HEK293 (cell line): ENCODE results near the gene S1PR2.
A peak's percentile ranks its signal among the peaks of the same experiment; 100 is the strongest.

Experiments
- HIC1 ChIP-seq: fragments of 450-650 bp; formaldehyde crosslinking; IDR thresholded peaks from 2 replicates; pipeline ENCODE4 v1.5.1; 2016; ENCODE audit warnings: missing biosample characterization, missing genetic modification characterization
- HOXC10 ChIP-seq: sonication (generic); formaldehyde crosslinking; IDR thresholded peaks from 2 replicates; pipeline ENCODE4 v1.8.1; 2023; ENCODE audit warnings: mild to moderate bottlenecking, missing genetic modification reagents
- KLF7 ChIP-seq: fragments of 450-650 bp; formaldehyde crosslinking; IDR thresholded peaks from 2 replicates; pipeline ENCODE4 v1.5.1; 2016; ENCODE audit warnings: missing biosample characterization, missing genetic modification characterization, borderline replicate concordance
- PATZ1 ChIP-seq: fragments of 450-650 bp; formaldehyde crosslinking; IDR thresholded peaks from 2 replicates; pipeline ENCODE4 v1.5.1; 2016; ENCODE audit warnings: missing biosample characterization, missing genetic modification characterization
- REPIN1 ChIP-seq: fragments of 450-650 bp; formaldehyde crosslinking; IDR thresholded peaks from 2 replicates; pipeline ENCODE4 v1.5.1; 2017; ENCODE audit warnings: missing biosample characterization, missing genetic modification characterization, low read depth
- ZBTB20 ChIP-seq: fragments of 450-650 bp; formaldehyde crosslinking; IDR thresholded peaks from 2 replicates; pipeline ENCODE4 v1.5.1; 2016; ENCODE audit warnings: missing biosample characterization, missing genetic modification characterization
- ZBTB49 ChIP-seq: fragments of 450-650 bp; formaldehyde crosslinking; IDR thresholded peaks from 2 replicates; pipeline ENCODE4 v1.5.1; 2016; ENCODE audit warnings: missing biosample characterization, missing genetic modification characterization, low read depth
- ZNF121 ChIP-seq: fragments of 450-650 bp; formaldehyde crosslinking; IDR thresholded peaks from 2 replicates; pipeline ENCODE4 v1.5.1; 2016; ENCODE audit warnings: missing biosample characterization, missing genetic modification characterization
- ZNF184 ChIP-seq: fragments of 450-650 bp; IDR thresholded peaks from 2 replicates; pipeline ENCODE4 v1.5.1; 2018; ENCODE audit warnings: missing biosample characterization, mild to moderate bottlenecking, missing genetic modification characterization
- ZNF19 ChIP-seq: fragments of 450-650 bp; formaldehyde crosslinking; IDR thresholded peaks from 2 replicates; pipeline ENCODE4; 2016; ENCODE audit warnings: missing biosample characterization, missing genetic modification characterization, low read depth
- ZNF221 ChIP-seq: fragments of 450-650 bp; formaldehyde crosslinking; IDR thresholded peaks from 2 replicates; pipeline ENCODE4 v1.5.1; 2017; ENCODE audit warnings: missing biosample characterization, missing genetic modification characterization, borderline replicate concordance
- ZNF292 ChIP-seq: fragments of 450-650 bp; formaldehyde crosslinking; IDR thresholded peaks from 2 replicates; pipeline ENCODE4 v1.5.1; 2016; ENCODE audit warnings: low read depth, missing biosample characterization, missing genetic modification characterization, borderline replicate concordance
- ZNF324 ChIP-seq: fragments of 450-650 bp; formaldehyde crosslinking; IDR thresholded peaks from 2 replicates; pipeline ENCODE4 v1.5.1; 2016; ENCODE audit warnings: missing biosample characterization, missing genetic modification characterization
- ZNF366 ChIP-seq: fragments of 450-650 bp; formaldehyde crosslinking; conservative IDR thresholded peaks from 2 replicates; pipeline ENCODE4 v1.5.1; 2016; ENCODE audit warnings: missing biosample characterization, missing genetic modification characterization
- ZNF394 ChIP-seq: fragments of 450-650 bp; formaldehyde crosslinking; IDR thresholded peaks from 2 replicates; pipeline ENCODE4 v1.5.1; 2016; ENCODE audit warnings: missing biosample characterization, missing genetic modification characterization, mild to moderate bottlenecking, moderate library complexity, borderline replicate concordance
- ZNF423 ChIP-seq: fragments of 450-650 bp; formaldehyde crosslinking; IDR thresholded peaks from 2 replicates; pipeline ENCODE4 v1.5.1; 2016; ENCODE audit warnings: missing biosample characterization, missing genetic modification characterization
- ZNF510 ChIP-seq: fragments of 450-650 bp; formaldehyde crosslinking; IDR thresholded peaks from 2 replicates; pipeline ENCODE4 v1.5.1; 2018; ENCODE audit warnings: mild to moderate bottlenecking, missing genetic modification characterization, missing biosample characterization; ENCODE audit not compliant: insufficient replicate concordance
- ZNF544 ChIP-seq: fragments of 450-650 bp; formaldehyde crosslinking; IDR thresholded peaks from 2 replicates; pipeline ENCODE4 v1.5.0; 2017; ENCODE audit warnings: missing biosample characterization, missing genetic modification characterization
- ZNF558 ChIP-seq: fragments of 450-650 bp; formaldehyde crosslinking; IDR thresholded peaks from 2 replicates; pipeline ENCODE4 v1.5.1; 2016; ENCODE audit warnings: missing biosample characterization, missing genetic modification characterization
- ZNF561 ChIP-seq: fragments of 450-650 bp; IDR thresholded peaks from 2 replicates; pipeline ENCODE4 v1.5.1; 2018; ENCODE audit warnings: missing biosample characterization, missing genetic modification characterization, borderline replicate concordance
- ZNF621 ChIP-seq: fragments of 450-650 bp; formaldehyde crosslinking; IDR thresholded peaks from 2 replicates; pipeline ENCODE4 v1.5.1; 2017; ENCODE audit warnings: missing biosample characterization, missing genetic modification characterization
- ZNF626 ChIP-seq: fragments of 450-650 bp; sonication (Bioruptor Pico); formaldehyde crosslinking; IDR thresholded peaks from 2 replicates; pipeline ENCODE4 v1.5.1; 2018; ENCODE audit warnings: missing biosample characterization, missing genetic modification characterization, inconsistent platforms
- ZNF645 ChIP-seq: fragments of 450-650 bp; formaldehyde crosslinking; IDR thresholded peaks from 2 replicates; pipeline ENCODE4; 2016; ENCODE audit warnings: missing biosample characterization, missing genetic modification characterization
- ZNF677 ChIP-seq: fragments of 450-650 bp; IDR thresholded peaks from 2 replicates; pipeline ENCODE4 v1.5.0; 2018; ENCODE audit warnings: missing biosample characterization, mild to moderate bottlenecking, missing genetic modification characterization, moderate library complexity
- ZNF692 ChIP-seq: fragments of 450-650 bp; formaldehyde crosslinking; IDR thresholded peaks from 2 replicates; pipeline ENCODE4 v1.5.1; 2016; ENCODE audit warnings: missing biosample characterization, missing genetic modification characterization
- ZSCAN5A ChIP-seq: fragments of 450-650 bp; formaldehyde crosslinking; IDR thresholded peaks from 2 replicates; pipeline ENCODE4 v1.5.1; 2016; ENCODE audit warnings: missing biosample characterization, missing genetic modification characterization

S1PR2 gene

DNA sequence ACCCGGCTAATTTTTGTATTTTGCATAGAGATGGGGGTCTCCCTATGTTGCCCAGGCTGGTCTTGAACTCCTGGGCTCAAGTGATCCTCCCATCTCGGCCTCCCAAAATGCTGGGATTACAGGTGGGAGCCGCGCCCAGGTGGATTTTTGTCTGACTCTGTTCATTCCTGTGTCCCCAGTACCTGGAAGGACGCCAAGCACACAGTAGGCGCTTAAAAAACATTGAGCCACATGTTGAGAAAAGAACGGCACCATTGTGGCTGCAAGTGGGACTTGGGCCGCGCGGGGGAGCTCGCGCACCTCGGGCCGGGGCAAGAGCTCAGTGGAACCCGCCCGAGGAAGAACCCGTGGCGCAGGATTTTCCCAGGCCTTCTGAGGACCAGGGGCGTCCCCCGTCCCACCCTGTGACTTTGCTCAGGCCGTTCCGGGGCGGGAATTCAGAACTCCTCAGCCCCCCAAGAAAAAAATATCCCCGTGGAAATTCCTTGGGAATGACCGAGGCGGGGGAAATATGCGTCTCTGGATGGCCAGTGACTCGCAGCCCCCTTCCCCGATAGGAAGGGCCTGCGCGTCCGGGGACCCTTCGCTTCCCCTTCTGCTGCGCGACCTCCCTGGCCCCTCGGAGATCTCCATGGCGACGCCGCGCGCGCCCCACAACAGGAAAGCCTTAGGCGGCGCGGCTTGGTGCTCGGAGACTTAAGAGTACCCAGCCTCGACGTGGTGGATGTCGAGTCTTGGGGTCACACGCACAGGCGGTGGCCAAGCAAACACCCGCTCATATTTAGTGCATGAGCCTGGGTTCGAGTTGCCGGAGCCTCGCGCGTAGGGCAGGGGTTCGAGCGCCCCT, 38.4 kb upstream of the S1PR2 start (continued):
- no peak for TF ChIP-seq ZBTB20 (tag by site-specific recombination)
- no peak for TF ChIP-seq ZNF423 (tag by site-specific recombination)
- TF ChIP-seq ZNF645 (tag by site-specific recombination): no peak
- no peak for TF ChIP-seq HOXC10 (CRISPR knock-in tag)
- no peak for TF ChIP-seq HIC1
- no peak for TF ChIP-seq ZNF626 (tag by site-specific recombination)
- TF ChIP-seq ZNF19 (tag by site-specific recombination): no peak
- TF ChIP-seq ZNF510 (tag by site-specific recombination): no peak
- TF ChIP-seq ZNF621 (tag by site-specific recombination): no peak
- no peak for TF ChIP-seq ZNF544 (tag by site-specific recombination)
- TF ChIP-seq ZNF184 (tag by site-specific recombination): no peak
- peak; percentile 4; the same call in 1 of the 2 replicates for TF ChIP-seq ZNF677 (tag by site-specific recombination)
- TF ChIP-seq ZNF394 (tag by site-specific recombination): no peak
- TF ChIP-seq ZNF692: 0 out of 2 replicates have a peak, but pooled peaks have one; percentile 36
- TF ChIP-seq ZNF366 (tag by site-specific recombination): no peak
- TF ChIP-seq ZNF558: no peak
- peak; percentile 94 for TF ChIP-seq ZNF121 (tag by site-specific recombination)
- TF ChIP-seq ZNF221: no peak
- TF ChIP-seq ZNF324: no peak
- no peak for TF ChIP-seq PATZ1
- TF ChIP-seq REPIN1 (tag by site-specific recombination): no peak
- TF ChIP-seq ZSCAN5A (tag by site-specific recombination): no peak
- TF ChIP-seq ZNF292 (tag by site-specific recombination): no peak
- TF ChIP-seq ZNF561 (tag by site-specific recombination): peak; percentile 71; the same call in 1 of the 2 replicates
- no peak for TF ChIP-seq KLF7
- TF ChIP-seq ZBTB49: no peak
